Stimulated activated CD4-positive, alpha-beta T cell treated with anti-CD3 and anti-CD28 coated beads, Interleukin-1b, Interleukin-23, amount 100 ng/mL, for 48 hours (primary cell): ENCODE results near the gene SLC25A6.
"Not testable (repeated sequence)": the region's sequence is repeated elsewhere in the genome, so short reads cannot be mapped to it uniquely, and the experiment has no call there.

Source experiments
- DNase-seq: peaks from one replicate; pipeline ENCODE4 v3.0.0-alpha.2; 2020

Gene SLC25A6

DNA sequence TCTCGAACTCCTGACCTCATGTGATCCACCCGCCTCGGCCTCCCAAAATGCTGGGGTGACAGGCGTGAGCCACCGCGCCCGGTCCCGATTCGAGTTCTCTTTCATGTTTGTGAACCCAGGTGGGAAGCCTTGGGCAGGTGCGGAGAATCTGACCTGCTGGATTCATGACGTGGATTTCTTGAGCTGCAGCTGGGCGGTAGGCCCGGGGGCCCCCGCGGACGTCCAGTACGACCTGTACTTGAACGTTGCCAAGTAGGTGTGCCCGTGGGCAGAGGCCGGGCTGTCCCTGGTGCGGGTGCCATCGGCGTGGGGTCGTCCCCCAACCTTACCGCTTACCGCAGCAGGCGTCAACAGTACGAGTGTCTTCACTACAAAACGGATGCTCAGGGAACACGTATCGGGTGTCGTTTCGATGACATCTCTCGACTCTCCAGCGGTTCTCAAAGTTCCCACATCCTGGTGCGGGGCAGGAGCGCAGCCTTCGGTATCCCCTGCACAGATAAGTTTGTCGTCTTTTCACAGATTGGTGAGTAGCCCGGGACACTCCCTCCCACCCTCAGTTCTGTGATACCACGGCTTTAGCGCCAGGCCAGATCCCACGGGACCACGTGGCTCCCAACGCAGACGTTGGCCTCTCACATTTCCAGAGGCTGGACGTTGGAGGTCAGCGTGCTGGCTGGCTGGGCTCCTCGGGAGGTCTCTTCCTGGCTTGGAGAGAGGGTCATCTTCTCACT lies 39.8 kb downstream of the SLC25A6 start:
- DNase-seq = no peak

DNA sequence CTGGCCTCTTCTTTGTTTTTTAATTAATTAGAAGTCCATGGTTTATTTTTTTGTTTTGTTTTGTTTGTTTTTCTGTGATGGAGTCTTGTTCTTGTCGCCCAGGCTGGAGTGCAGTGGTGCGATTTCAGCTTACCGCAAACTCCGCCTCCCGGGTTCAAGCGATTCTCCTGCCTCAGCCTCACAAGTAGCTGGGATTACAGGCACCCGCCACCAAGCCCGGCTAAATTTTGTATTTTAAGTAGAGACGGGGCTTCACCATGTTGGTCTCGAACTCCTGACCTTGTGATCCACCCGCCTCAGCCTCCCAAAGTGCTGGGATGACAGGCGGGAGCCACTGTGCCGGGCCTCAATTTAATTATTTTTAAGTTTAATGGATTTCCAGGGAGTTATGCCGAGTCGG lies 42.3 kb downstream of the SLC25A6 start:
- DNase-seq = not testable (repeated sequence)

DNA sequence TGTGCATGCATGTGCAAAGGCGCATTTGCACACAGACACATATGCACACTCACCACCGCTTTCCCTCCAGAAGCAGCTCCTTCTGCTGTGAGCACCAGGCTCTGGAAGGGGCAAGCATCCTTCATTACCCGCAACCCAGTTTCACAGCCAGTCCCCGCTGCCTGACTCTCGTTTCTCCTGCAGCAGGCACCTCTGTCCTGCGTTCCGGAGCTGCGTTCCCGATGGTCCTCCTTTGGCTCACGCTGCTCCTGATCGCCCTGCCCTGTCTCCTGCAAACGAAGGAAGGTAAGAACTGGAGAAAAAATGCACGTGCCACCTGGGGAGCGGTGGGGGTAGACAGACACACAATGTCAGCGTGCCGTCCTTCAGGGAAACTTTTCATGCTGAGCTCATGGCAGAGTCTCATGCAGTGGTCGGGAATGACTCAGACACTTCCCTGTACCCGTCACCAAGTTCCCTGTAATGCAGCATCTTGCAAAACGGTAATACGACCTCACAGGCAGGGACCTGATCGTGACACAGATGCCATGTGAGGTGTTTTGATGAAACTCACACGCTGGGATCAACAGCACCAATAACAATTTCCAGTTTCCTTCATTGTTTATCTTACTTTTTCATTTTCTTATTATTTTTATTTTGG lies 50.2 kb downstream of the SLC25A6 start:
- DNase-seq = no peak

DNA sequence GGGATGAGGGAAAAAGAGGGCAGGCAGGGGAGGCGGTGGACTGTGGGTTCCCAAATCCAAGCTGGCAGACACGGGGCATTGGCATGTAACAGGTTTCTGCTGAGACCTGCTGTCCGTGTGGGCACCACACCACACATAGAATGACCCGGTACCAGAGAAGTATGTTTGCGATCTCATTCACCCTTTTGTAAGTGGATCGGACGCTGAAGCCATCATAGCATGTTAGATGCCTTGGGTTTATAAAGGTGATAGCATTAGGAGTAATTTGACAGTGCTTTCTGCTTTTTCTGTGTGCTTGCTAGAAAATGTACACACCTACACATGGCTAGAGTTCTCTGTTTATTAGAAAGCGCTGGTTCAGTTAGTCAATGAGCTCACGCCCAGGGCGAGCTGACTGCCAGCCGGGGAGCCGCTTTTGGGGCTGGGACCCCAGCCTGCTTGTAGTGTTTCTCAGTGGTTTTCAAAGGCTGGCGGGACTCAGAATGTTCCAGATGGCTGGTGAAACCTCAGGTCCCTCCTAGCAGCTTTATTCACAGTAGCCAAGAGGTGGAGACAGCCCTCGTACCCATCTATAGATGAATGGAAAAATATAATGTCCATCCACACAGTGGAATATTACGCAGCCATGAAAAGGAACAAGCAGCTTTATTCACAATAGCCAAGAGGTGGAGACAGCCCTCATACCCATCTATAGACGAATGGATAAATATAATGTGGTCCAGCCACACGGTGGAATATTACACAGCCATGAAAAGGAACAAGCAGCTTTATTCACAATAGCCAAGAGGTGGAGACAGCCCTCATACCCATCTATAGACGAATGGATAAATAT lies 54.7 kb downstream of the SLC25A6 start:
- no peak for DNase-seq

DNA sequence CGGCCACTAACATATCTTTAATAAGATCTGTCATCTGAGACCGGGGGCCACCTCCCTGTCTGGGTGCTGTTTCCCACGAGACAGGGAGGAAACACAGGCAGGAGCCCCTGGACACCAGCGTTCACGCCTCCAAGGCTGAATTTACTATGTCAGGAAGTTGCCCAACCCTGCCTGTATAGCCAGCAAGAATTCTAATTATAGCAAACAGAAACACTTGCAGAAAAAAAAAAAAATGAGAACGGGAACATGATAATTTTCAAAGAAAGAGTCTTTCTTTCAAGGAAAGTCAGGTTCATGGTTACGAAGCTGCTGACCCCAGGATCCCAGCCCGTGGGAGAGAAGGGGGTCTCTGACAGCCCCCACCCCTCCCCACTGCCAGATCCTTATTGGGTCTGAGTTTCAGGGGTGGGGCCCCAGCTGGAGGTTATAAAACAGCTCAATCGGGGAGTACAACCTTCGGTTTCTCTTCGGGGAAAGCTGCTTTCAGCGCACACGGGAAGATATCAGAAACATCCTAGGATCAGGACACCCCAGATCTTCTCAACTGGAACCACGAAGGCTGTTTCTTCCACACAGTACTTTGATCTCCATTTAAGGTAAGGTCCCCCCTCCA lies 55.5 kb downstream of the SLC25A6 start, which contains the start of gene IL3RA:
Gene IL3RA, plus strand, starts transcription at position 455 of the 613 bp plus-strand sequence. CDS start 4,981 bp downstream, outside the sequence.
- DNase-seq = no peak
